ENCODE measurements around the gene PARP2. TPM values are rescaled to one million over a fixed set of nuclear protein-coding genes. Genes with fewer than 3 reads are reported as not detected.

The PARP2 gene
- total and polyA plus RNA-seq, 9 of the 15 experiments (the other 6 are each of a cell fraction or from before 2014, with no cell fraction given) = 19.7 to 50.5 (median 29.9) TPM

DNA sequence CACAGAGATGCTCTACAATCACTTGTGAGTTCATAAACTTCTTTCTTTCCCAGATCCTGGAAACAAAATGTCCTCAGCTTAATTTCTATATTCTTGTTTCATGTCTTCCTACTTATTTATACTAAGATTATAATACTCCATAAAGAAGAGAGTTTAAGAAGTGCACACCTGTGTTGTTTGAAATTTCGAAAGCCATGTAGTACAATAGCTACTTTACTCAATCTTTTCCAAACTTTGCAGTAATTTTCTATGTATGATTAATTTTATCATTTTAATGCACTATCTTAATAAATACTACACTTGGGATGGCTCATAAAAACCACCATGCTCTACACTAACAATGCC is 37.4 kb upstream of the PARP2 start (continued):
- TF ChIP-seq ILF3 (IDR thresholded peaks at IDR 0.05; ENCODE audit: borderline replicate concordance) (no peak), CCAR2 (IDR thresholded peaks at IDR 0.05; ENCODE audit: low read depth, low read length) (no peak), BRD9 (IDR thresholded peaks at IDR 0.05; ENCODE audit: low read depth, partially characterized antibody) (no peak), ZNF23 (CRISPR knock-in tag; IDR thresholded peaks at IDR 0.05) (no peak), STAT5A (IDR thresholded peaks at IDR 0.05; ENCODE audit: borderline replicate concordance, low read length) (no peak)
- TF ChIP-seq, protein P1, sequence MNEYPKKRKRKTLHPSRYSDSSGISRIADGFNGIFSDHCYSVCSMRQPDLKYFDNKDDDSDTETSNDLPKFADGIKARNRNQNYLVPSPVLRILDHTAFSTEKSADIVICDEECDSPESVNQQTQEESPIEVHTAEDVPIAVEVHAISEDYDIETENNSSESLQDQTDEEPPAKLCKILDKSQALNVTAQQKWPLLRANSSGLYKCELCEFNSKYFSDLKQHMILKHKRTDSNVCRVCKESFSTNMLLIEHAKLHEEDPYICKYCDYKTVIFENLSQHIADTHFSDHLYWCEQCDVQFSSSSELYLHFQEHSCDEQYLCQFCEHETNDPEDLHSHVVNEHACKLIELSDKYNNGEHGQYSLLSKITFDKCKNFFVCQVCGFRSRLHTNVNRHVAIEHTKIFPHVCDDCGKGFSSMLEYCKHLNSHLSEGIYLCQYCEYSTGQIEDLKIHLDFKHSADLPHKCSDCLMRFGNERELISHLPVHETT (CRISPR knock-in tag; conservative IDR thresholded peaks at IDR 0.05 in 1 of 2, IDR thresholded peaks at IDR 0.05 in 1 of 2) = no peak
- TF ChIP-seq, protein P2, sequence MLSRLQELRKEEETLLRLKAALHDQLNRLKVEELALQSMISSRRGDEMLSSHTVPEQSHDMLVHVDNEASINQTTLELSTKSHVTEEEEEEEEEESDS (CRISPR knock-in tag; IDR thresholded peaks at IDR 0.05) = no peak

DNA sequence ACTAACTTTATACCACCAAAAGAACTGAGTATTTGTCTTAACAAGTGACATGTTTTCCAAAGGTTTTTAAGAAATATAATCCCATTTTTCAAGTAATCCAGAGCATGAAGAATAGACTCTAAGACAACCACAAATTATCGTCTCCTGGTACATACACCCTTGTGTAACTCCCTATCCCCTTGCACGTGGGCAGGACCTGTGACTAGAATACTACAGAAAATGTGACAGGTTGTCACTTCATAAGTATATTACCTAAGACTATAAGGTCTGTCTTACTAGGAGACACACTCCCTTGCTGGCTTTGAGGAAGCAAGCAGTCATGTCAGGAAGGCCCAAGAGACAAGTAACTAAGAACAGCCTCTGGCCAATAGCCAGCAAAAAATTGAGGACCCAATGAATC is 29.4 kb upstream of the PARP2 start:
- H3K9ac ChIP-seq (ENCODE audit: insufficient read depth in 1 of 2, low read depth in 2 of 2, low read length in 2 of 2) = no peak overlapping the region
- FAIRE-seq (no peak), ATAC-seq (no peak), DNase-seq (ENCODE audit: extremely low read depth in 1 of 4, low spot score in 3 of 4) (no peak)
- H3K4me3 ChIP-seq = no peak overlapping the region
- H4K20me1 ChIP-seq (replicated peaks; ENCODE audit: control insufficient read depth, insufficient read depth, low read length) = no peaks in the 10 kb centered on the region
- H3K4me1 ChIP-seq (replicated peaks in 1 of 2; ENCODE audit: control insufficient read depth in 2 of 2, insufficient read depth in 2 of 2, low read length in 2 of 2) = no peaks in the 10 kb centered on the region
- 90% methylated on average over 2 of the region's 2 CpGs for WGBS (ENCODE audit: insufficient coverage, low coverage, missing lambda C conversion rate)
- no peaks in the 10 kb centered on the region for H3K27me3 ChIP-seq (ENCODE audit: control insufficient read depth in 2 of 2, insufficient read depth in 2 of 2, low read length in 2 of 2)
- no peak overlapping the region for H3K27ac ChIP-seq (ENCODE audit: extremely low read depth, low read depth, low read length)
- no peaks in the 10 kb centered on the region for H3K9me1 ChIP-seq (ENCODE audit: control insufficient read depth, insufficient read depth, low read length)
- intact Hi-C loops (cut with micrococcal nuclease) = no loop called here
- POLR2A ChIA-PET = no interaction called here
- no peak overlapping the region for H3K4me2 ChIP-seq (ENCODE audit: insufficient read depth, low read length)
- no TSS peak for BruUV-seq (replicated peaks)
- no peaks in the 10 kb centered on the region for H3K9me3 ChIP-seq (replicated peaks; ENCODE audit: control insufficient read depth, insufficient read depth, low read depth, low read length)
- H3K36me3 ChIP-seq (ENCODE audit: control insufficient read depth, insufficient read depth, low read length) = peaks cover 70% of the 10 kb centered on the region
- CTCF ChIA-PET (ENCODE audit: low intra/inter-chr PET ratio) = no interaction called here
- no peak overlapping the region for H2AFZ ChIP-seq (ENCODE audit: low read depth, low read length)
- in situ Hi-C loops (cut with MboI) = no loop called here
- no peaks in the 10 kb centered on the region; the same call in 1 of the 3 replicates for H3K79me2 ChIP-seq (ENCODE audit: control insufficient read depth, insufficient read depth, low read length)
- no peak for TF ChIP-seq FOXK2 (conservative IDR thresholded peaks at IDR 0.05 in 1 of 2, IDR thresholded peaks at IDR 0.05 in 1 of 2; ENCODE audit: low read depth in 2 of 2)
- TF ChIP-seq ZNF347 (CRISPR knock-in tag; IDR thresholded peaks at IDR 0.05; ENCODE audit: low read depth) = no peak
- TF ChIP-seq, protein P3, sequence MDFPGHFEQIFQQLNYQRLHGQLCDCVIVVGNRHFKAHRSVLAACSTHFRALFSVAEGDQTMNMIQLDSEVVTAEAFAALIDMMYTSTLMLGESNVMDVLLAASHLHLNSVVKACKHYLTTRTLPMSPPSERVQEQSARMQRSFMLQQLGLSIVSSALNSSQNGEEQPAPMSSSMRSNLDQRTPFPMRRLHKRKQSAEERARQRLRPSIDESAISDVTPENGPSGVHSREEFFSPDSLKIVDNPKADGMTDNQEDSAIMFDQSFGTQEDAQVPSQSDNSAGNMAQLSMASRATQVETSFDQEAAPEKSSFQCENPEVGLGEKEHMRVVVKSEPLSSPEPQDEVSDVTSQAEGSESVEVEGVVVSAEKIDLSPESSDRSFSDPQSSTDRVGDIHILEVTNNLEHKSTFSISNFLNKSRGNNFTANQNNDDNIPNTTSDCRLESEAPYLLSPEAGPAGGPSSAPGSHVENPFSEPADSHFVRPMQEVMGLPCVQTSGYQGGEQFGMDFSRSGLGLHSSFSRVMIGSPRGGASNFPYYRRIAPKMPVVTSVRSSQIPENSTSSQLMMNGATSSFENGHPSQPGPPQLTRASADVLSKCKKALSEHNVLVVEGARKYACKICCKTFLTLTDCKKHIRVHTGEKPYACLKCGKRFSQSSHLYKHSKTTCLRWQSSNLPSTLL (IDR thresholded peaks at IDR 0.05) = no peak
- no peak for TF ChIP-seq ZNF699 (CRISPR knock-in tag; IDR thresholded peaks at IDR 0.05; ENCODE audit: insufficient replicate concordance)
- no peak for TF ChIP-seq ZBTB17 (CRISPR knock-in tag; IDR thresholded peaks at IDR 0.05)
- TF ChIP-seq, protein P4, sequence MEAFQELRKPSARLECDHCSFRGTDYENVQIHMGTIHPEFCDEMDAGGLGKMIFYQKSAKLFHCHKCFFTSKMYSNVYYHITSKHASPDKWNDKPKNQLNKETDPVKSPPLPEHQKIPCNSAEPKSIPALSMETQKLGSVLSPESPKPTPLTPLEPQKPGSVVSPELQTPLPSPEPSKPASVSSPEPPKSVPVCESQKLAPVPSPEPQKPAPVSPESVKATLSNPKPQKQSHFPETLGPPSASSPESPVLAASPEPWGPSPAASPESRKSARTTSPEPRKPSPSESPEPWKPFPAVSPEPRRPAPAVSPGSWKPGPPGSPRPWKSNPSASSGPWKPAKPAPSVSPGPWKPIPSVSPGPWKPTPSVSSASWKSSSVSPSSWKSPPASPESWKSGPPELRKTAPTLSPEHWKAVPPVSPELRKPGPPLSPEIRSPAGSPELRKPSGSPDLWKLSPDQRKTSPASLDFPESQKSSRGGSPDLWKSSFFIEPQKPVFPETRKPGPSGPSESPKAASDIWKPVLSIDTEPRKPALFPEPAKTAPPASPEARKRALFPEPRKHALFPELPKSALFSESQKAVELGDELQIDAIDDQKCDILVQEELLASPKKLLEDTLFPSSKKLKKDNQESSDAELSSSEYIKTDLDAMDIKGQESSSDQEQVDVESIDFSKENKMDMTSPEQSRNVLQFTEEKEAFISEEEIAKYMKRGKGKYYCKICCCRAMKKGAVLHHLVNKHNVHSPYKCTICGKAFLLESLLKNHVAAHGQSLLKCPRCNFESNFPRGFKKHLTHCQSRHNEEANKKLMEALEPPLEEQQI (IDR thresholded peaks at IDR 0.05) = no peak
- TF ChIP-seq, protein P5, sequence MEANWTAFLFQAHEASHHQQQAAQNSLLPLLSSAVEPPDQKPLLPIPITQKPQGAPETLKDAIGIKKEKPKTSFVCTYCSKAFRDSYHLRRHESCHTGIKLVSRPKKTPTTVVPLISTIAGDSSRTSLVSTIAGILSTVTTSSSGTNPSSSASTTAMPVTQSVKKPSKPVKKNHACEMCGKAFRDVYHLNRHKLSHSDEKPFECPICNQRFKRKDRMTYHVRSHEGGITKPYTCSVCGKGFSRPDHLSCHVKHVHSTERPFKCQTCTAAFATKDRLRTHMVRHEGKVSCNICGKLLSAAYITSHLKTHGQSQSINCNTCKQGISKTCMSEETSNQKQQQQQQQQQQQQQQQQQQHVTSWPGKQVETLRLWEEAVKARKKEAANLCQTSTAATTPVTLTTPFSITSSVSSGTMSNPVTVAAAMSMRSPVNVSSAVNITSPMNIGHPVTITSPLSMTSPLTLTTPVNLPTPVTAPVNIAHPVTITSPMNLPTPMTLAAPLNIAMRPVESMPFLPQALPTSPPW (CRISPR knock-in tag; IDR thresholded peaks at IDR 0.05) = no peak

All from K562 (cell line).